ENCODE data around the gene PACRG. TPM values are rescaled to one million over a fixed set of nuclear protein-coding genes. Genes with fewer than 3 reads are reported as not detected.

PACRG gene
- total RNA-seq, 4 donors from 2014 or later, result 1.5 to 10.4 (median 2.1) TPM

- no peak overlapping the region for H3K4me3 ChIP-seq
- H3K27me3 ChIP-seq, result no peaks in the 10 kb centered on the region
- 87 to 88% methylated on average over 2 of the region's 2 CpGs for WGBS, 2 donors
- H3K27ac ChIP-seq, result no peak overlapping the region
- DNase-seq (ENCODE audit: low spot score in 2 of 2), result no peak
- H3K36me3 ChIP-seq, result no peaks in the 10 kb centered on the region
- H3K9me3 ChIP-seq, result peaks cover 0 to 27% (median 0%) of the 10 kb centered on the region in 4 donors
- TF ChIP-seq, protein P1, sequence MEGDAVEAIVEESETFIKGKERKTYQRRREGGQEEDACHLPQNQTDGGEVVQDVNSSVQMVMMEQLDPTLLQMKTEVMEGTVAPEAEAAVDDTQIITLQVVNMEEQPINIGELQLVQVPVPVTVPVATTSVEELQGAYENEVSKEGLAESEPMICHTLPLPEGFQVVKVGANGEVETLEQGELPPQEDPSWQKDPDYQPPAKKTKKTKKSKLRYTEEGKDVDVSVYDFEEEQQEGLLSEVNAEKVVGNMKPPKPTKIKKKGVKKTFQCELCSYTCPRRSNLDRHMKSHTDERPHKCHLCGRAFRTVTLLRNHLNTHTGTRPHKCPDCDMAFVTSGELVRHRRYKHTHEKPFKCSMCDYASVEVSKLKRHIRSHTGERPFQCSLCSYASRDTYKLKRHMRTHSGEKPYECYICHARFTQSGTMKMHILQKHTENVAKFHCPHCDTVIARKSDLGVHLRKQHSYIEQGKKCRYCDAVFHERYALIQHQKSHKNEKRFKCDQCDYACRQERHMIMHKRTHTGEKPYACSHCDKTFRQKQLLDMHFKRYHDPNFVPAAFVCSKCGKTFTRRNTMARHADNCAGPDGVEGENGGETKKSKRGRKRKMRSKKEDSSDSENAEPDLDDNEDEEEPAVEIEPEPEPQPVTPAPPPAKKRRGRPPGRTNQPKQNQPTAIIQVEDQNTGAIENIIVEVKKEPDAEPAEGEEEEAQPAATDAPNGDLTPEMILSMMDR (IDR thresholded peaks at IDR 0.05), result no peak
- no peak for TF ChIP-seq EP300 (IDR thresholded peaks at IDR 0.05)
- TF ChIP-seq POLR2A (IDR thresholded peaks at IDR 0.05), result no peak
- no peaks in the 10 kb centered on the region for H3K4me1 ChIP-seq
Measured at GRCh38 chr6:163113358-163113962, 385.7 kb downstream of the PACRG start.

- Histone ChIP-seq H3K27ac (no peak overlapping the region), H3K27me3 (no peaks in the 10 kb centered on the region), H3K4me1 (no peaks in the 10 kb centered on the region), H3K9me3 (peaks cover 0 to 6% (median 0%) of the 10 kb centered on the region in 4 donors), H3K4me3 (no peak overlapping the region), H3K36me3 (no peaks in the 10 kb centered on the region)
- TF ChIP-seq, protein P1 (IDR thresholded peaks at IDR 0.05), result no peak
- TF ChIP-seq POLR2A (IDR thresholded peaks at IDR 0.05) (no peak), EP300 (IDR thresholded peaks at IDR 0.05) (no peak)
- WGBS, 2 donors, result 93 to 95% methylated on average over 6 of the region's 6 CpGs
- no peak for DNase-seq (ENCODE audit: low spot score in 2 of 2)
Measured at GRCh38 chr6:163118941-163119340, 391.2 kb downstream of the PACRG start.

DNA sequence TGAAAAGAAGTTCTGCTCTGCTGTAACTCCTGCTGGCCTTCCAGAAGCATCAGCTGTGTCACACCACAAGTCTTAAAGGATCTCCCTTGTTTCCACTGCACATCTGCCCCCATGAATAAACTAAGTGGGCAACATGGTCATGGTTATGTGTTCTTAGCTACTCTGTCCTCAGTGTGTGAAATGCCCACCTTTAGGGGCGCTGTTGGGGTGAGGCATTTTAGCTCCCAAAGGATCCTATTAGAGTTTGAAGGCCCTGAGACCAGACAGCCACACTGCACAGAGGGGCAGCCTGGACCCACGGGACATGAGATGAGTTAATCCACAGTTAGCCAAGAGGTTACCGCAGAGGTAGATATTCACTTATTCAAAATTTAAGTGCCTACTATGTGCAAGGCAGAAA, 392.4 kb downstream of the PACRG start:
- 82 to 87% methylated on average over 3 of the region's 3 CpGs for WGBS, 2 donors
- Histone ChIP-seq H3K27ac (no peak overlapping the region), H3K27me3 (no peaks in the 10 kb centered on the region), H3K36me3 (no peaks in the 10 kb centered on the region), H3K9me3 (peaks cover 0 to 7% (median 0%) of the 10 kb centered on the region in 4 donors), H3K4me3 (no peak overlapping the region), H3K4me1 (no peaks in the 10 kb centered on the region)
- DNase-seq (ENCODE audit: low spot score in 2 of 2), result no peak
- no peak for TF ChIP-seq POLR2A (IDR thresholded peaks at IDR 0.05)
- no peak for TF ChIP-seq EP300 (IDR thresholded peaks at IDR 0.05)
- TF ChIP-seq, protein P1 (IDR thresholded peaks at IDR 0.05), result no peak

- no peaks in the 10 kb centered on the region for H3K4me1 ChIP-seq
- H3K27me3 ChIP-seq, result no peaks in the 10 kb centered on the region
- no peak for DNase-seq (ENCODE audit: low spot score in 2 of 2)
- WGBS, 2 donors, result 91 to 92% methylated on average over 5 of the region's 5 CpGs
- peaks cover 0 to 7% (median 0%) of the 10 kb centered on the region in 4 donors for H3K9me3 ChIP-seq
- H3K27ac ChIP-seq, result no peak overlapping the region
- TF ChIP-seq POLR2A (IDR thresholded peaks at IDR 0.05) (no peak), EP300 (IDR thresholded peaks at IDR 0.05) (no peak)
- TF ChIP-seq, protein P1 (IDR thresholded peaks at IDR 0.05), result no peak
- H3K4me3 ChIP-seq, result no peak overlapping the region
- H3K36me3 ChIP-seq, result no peaks in the 10 kb centered on the region
Measured at GRCh38 chr6:163121270-163121669, 393.5 kb downstream of the PACRG start.

DNA sequence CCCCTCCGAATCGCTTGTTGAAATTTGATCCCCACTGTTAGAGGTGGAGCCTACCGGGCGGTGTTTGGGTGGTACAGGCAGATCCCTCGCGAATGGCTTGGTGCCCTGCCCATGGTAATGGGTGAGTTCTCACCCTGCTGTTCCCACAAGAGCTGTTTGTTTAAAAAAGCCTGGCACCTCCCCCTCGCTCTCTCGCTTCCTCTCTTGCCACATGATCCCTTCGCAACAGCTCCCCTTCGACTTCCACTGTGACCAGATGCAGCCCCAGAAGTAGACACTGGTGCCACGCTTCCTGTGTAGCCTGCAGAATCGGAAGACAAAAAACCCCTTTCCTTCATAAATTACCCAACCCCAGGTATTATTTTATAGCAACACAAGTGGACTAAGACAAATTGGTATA, 394.6 kb downstream of the PACRG start:
- H3K27ac ChIP-seq, result no peak overlapping the region
- WGBS, 2 donors, result 91 to 94% methylated on average over 12 of the region's 12 CpGs
- H3K36me3 ChIP-seq, result no peaks in the 10 kb centered on the region
- H3K9me3 ChIP-seq, result peaks cover 0 to 7% (median 0%) of the 10 kb centered on the region in 4 donors
- H3K27me3 ChIP-seq, result no peaks in the 10 kb centered on the region
- H3K4me1 ChIP-seq, result no peaks in the 10 kb centered on the region
- no peak for DNase-seq (ENCODE audit: low spot score in 2 of 2)
- H3K4me3 ChIP-seq, result no peak overlapping the region
- TF ChIP-seq EP300 (IDR thresholded peaks at IDR 0.05) (no peak), POLR2A (IDR thresholded peaks at IDR 0.05) (no peak)
- TF ChIP-seq, protein P1 (IDR thresholded peaks at IDR 0.05), result no peak
